HEK293 (cell line): ENCODE results near the gene CAMK2D.

ENCODE experiments used
- CTCF ChIA-PET: fragments of 350-600 bp; formaldehyde crosslinking; extraction: SDS; loops from one replicate; lab custom pipeline; 2021; ENCODE audit warnings: antibody characterized with exemption; lab: Yijun Ruan, JAX
- POLR2A ChIA-PET: fragments of 300-600 bp; formaldehyde crosslinking; extraction: SDS; loops from one replicate; lab custom pipeline; 2020; ENCODE audit warnings: antibody characterized with exemption, inconsistent platforms; lab: Yijun Ruan, JAX
- H3K27ac ChIP-seq: fragments of 200-500 bp; sonication (Bioruptor generic); 2 replicates; pipeline ENCODE4 v1.5.1; 2014; ENCODE audit warnings: low read depth, low read length, control low read depth, inconsistent platforms; ENCODE audit errors: extremely low read depth
- H3K36me3 ChIP-seq, 2 experiments: fragments of 200-500 bp in 1 of 2; sonication (Bioruptor generic) in 1 of 2; 1 replicate in 1 of 2; 2 replicates in 1 of 2; pipeline ENCODE4 v1.5.1; 2014 to 2017; ENCODE audit warnings: inconsistent platforms in 2 of 2, low read length in 2 of 2; ENCODE audit not compliant: control insufficient read depth in 2 of 2, insufficient read depth in 1 of 2
- H3K4me1 ChIP-seq: fragments of 200-500 bp; sonication (Bioruptor generic); 2 replicates; pipeline ENCODE4 v1.5.1; 2014; ENCODE audit warnings: mild to moderate bottlenecking, low read length, inconsistent platforms; ENCODE audit not compliant: control insufficient read depth, insufficient read depth
- H3K4me3 ChIP-seq: 2 replicates; pipeline ENCODE4 v1.5.1; 2011; ENCODE audit warnings: low read depth, mild to moderate bottlenecking, control low read depth, low read length, moderate library complexity
- H3K9me3 ChIP-seq: fragments of 200-500 bp; sonication (Bioruptor generic); 2 replicates; pipeline ENCODE4 v1.5.1; 2014; ENCODE audit warnings: low read depth, low read length, inconsistent platforms; ENCODE audit not compliant: control insufficient read depth, insufficient read depth
- KLF1 ChIP-seq: fragments of 450-650 bp; formaldehyde crosslinking; IDR thresholded peaks from 2 replicates; pipeline ENCODE4 v1.5.1; 2016; ENCODE audit warnings: missing biosample characterization, missing genetic modification characterization
- SCRT2 ChIP-seq: fragments of 450-650 bp; formaldehyde crosslinking; IDR thresholded peaks from 2 replicates; pipeline ENCODE4 v1.5.1; 2016; ENCODE audit warnings: missing biosample characterization, missing genetic modification characterization
- TRIM28 ChIP-seq: IDR thresholded peaks from 2 replicates; pipeline ENCODE4 v1.6.1; 2011; ENCODE audit warnings: low read length, control low read depth, borderline replicate concordance
- ZBTB7A ChIP-seq: fragments of 450-650 bp; formaldehyde crosslinking; IDR thresholded peaks from 2 replicates; pipeline ENCODE4 v1.5.1; 2016; ENCODE audit warnings: low read depth, missing biosample characterization, missing genetic modification characterization
- ZNF132 ChIP-seq: fragments of 450-650 bp; formaldehyde crosslinking; IDR thresholded peaks from 2 replicates; pipeline ENCODE4 v1.5.1; 2017; ENCODE audit warnings: missing biosample characterization, missing genetic modification characterization, borderline replicate concordance
- ZNF175 ChIP-seq: fragments of 450-650 bp; formaldehyde crosslinking; IDR thresholded peaks from 2 replicates; pipeline ENCODE4 v1.5.1; 2016; ENCODE audit warnings: missing biosample characterization, missing genetic modification characterization
- ZNF2 ChIP-seq: fragments of 450-650 bp; formaldehyde crosslinking; IDR thresholded peaks from 2 replicates; pipeline ENCODE4 v1.5.1; 2016; ENCODE audit warnings: missing biosample characterization, missing genetic modification characterization
- ZNF221 ChIP-seq: fragments of 450-650 bp; formaldehyde crosslinking; IDR thresholded peaks from 2 replicates; pipeline ENCODE4 v1.5.1; 2017; ENCODE audit warnings: missing biosample characterization, missing genetic modification characterization, borderline replicate concordance
- ZNF24 ChIP-seq: fragments of 450-650 bp; formaldehyde crosslinking; IDR thresholded peaks from 2 replicates; pipeline ENCODE4 v1.5.1; 2016; ENCODE audit warnings: missing biosample characterization, missing genetic modification characterization
- ZNF521 ChIP-seq: fragments of 450-650 bp; formaldehyde crosslinking; IDR thresholded peaks from 2 replicates; pipeline ENCODE4 v1.5.1; 2017; ENCODE audit warnings: missing biosample characterization, mild to moderate bottlenecking, missing genetic modification characterization
- ZNF549 ChIP-seq: fragments of 450-650 bp; IDR thresholded peaks from 2 replicates; pipeline ENCODE4 v1.5.1; 2018; ENCODE audit warnings: missing biosample characterization, missing genetic modification characterization, mild to moderate bottlenecking, inconsistent platforms, moderate library complexity
- ZNF558 ChIP-seq: fragments of 450-650 bp; formaldehyde crosslinking; IDR thresholded peaks from 2 replicates; pipeline ENCODE4 v1.5.1; 2016; ENCODE audit warnings: missing biosample characterization, missing genetic modification characterization
- ZNF654 ChIP-seq: fragments of 450-650 bp; formaldehyde crosslinking; IDR thresholded peaks from 2 replicates; pipeline ENCODE4 v1.5.1; 2016; ENCODE audit warnings: low read depth, missing biosample characterization, missing genetic modification characterization
- ZNF768 ChIP-seq: fragments of 450-650 bp; formaldehyde crosslinking; IDR thresholded peaks from 2 replicates; pipeline ENCODE4 v1.5.1; 2018; ENCODE audit warnings: missing biosample characterization, mild to moderate bottlenecking, missing genetic modification characterization
- TF ChIP-seq, protein P1 (sequence below): fragments of 450-650 bp; formaldehyde crosslinking; IDR thresholded peaks from 2 replicates; pipeline ENCODE4 v1.5.1; 2016; ENCODE audit warnings: missing biosample characterization, missing genetic modification characterization, low read depth
- TF ChIP-seq, protein P2 (sequence below): fragments of 450-650 bp; formaldehyde crosslinking; IDR thresholded peaks from 2 replicates; pipeline ENCODE4 v1.5.1; 2016; ENCODE audit warnings: missing biosample characterization, missing genetic modification characterization
- TF ChIP-seq, protein P3 (sequence below): fragments of 450-650 bp; formaldehyde crosslinking; IDR thresholded peaks from 2 replicates; pipeline ENCODE4 v1.5.1; 2016; ENCODE audit warnings: missing biosample characterization, missing genetic modification characterization
- TF ChIP-seq, protein P4 (sequence below): fragments of 450-650 bp; formaldehyde crosslinking; IDR thresholded peaks from 2 replicates; pipeline ENCODE4 v1.5.1; 2016; ENCODE audit warnings: missing biosample characterization, missing genetic modification characterization

The CAMK2D gene

DNA sequence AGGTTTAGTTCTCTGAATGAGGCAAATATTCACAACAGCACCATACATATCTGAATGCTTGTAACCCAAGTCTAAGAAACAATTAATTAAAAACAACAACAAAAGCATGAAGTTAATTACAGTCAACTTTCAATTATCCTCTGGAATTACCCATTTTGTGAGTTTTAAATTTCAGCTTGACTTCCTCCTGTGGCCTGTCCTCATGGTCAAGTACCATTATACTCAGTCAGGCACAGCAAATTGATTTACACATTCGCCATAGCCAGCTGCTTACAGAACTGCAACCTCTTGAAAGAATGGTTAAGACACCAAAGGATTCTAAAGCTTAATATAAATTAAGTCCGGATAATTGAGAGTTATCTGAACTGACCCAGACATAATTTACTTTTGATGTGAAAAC lies 306.5 kb downstream of the CAMK2D start:
- Histone ChIP-seq H3K4me3 (no peak overlapping the region), H3K27ac (no peak overlapping the region), H3K36me3 (peaks cover 0 to 6% of the 10 kb centered on the region in 2 experiments; a peak in 2 of 3 replicates)
- ChIA-PET POLR2A (no interaction called here), CTCF (interaction anchor here (0.6 kb wide), 1 partner anchor 945 kb away, joined by 3 read pairs; no protein-coding TSS in a partner anchor)
- TF ChIP-seq ZNF175 (no peak), ZNF24 (no peak), ZNF654 (tag by site-specific recombination) (no peak), ZNF521 (no peak), ZNF549 (tag by site-specific recombination) (no peak), ZNF132 (tag by site-specific recombination) (no peak), ZBTB7A (tag by site-specific recombination) (no peak)
- TF ChIP-seq, protein P1, sequence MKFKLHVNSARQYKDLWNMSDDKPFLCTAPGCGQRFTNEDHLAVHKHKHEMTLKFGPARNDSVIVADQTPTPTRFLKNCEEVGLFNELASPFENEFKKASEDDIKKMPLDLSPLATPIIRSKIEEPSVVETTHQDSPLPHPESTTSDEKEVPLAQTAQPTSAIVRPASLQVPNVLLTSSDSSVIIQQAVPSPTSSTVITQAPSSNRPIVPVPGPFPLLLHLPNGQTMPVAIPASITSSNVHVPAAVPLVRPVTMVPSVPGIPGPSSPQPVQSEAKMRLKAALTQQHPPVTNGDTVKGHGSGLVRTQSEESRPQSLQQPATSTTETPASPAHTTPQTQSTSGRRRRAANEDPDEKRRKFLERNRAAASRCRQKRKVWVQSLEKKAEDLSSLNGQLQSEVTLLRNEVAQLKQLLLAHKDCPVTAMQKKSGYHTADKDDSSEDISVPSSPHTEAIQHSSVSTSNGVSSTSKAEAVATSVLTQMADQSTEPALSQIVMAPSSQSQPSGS (tag by site-specific recombination) = no peak
- TF ChIP-seq, all 188 proteins: peak for 0
- no peaks in the 10 kb centered on the region for H3K9me3 ChIP-seq
- no peaks in the 10 kb centered on the region for H3K4me1 ChIP-seq

DNA sequence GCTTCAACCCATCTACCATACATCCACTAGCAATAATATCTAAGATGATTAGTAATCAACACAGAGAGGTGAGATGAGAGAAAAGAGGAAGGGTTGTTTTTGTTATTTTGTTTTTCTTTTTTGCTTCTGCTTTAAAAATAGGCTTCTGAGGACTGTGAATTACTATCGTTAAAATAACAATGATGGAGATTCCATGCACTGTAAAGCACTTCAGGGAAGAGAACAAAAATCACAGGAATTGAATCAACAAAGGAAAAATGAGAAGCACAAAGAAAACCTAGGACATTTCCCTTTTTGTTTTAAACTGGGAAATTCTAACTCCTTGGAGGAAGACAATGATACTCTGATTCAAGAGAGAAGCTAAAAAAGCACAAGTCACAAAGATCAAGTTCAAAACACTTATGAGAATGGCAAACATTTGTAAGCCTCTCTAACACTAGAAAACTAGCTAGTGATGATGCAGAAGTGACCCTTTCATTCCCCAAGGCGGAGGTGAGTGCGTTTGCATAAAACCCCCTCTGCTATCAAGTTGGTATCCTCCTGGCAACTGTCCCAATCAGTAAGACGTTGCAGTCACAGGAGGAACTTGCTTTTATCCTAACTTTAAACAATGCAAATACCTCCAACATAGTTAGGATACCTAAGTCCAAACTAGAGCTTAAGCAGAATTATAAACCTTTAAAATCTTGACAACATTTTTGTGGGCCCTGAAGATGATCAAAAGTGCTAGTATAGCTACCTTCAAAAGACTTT lies 308.5 kb downstream of the CAMK2D start:
- Histone ChIP-seq H3K36me3 (peaks cover 0 to 6% of the 10 kb centered on the region in 2 experiments; a peak in 1 of 3 replicates), H3K4me3 (no peak overlapping the region), H3K9me3 (no peaks in the 10 kb centered on the region), H3K4me1 (no peaks in the 10 kb centered on the region)
- CTCF ChIA-PET = interaction anchor here (0.6 to 1.2 kb wide), 3 partner anchors 8 to 125 kb away, joined by 3 read pairs; no protein-coding TSS in a partner anchor
- TF ChIP-seq SCRT2 (tag by site-specific recombination) = no peak
- TF ChIP-seq, protein P1 (tag by site-specific recombination) = no peak
- TF ChIP-seq, protein P2, sequence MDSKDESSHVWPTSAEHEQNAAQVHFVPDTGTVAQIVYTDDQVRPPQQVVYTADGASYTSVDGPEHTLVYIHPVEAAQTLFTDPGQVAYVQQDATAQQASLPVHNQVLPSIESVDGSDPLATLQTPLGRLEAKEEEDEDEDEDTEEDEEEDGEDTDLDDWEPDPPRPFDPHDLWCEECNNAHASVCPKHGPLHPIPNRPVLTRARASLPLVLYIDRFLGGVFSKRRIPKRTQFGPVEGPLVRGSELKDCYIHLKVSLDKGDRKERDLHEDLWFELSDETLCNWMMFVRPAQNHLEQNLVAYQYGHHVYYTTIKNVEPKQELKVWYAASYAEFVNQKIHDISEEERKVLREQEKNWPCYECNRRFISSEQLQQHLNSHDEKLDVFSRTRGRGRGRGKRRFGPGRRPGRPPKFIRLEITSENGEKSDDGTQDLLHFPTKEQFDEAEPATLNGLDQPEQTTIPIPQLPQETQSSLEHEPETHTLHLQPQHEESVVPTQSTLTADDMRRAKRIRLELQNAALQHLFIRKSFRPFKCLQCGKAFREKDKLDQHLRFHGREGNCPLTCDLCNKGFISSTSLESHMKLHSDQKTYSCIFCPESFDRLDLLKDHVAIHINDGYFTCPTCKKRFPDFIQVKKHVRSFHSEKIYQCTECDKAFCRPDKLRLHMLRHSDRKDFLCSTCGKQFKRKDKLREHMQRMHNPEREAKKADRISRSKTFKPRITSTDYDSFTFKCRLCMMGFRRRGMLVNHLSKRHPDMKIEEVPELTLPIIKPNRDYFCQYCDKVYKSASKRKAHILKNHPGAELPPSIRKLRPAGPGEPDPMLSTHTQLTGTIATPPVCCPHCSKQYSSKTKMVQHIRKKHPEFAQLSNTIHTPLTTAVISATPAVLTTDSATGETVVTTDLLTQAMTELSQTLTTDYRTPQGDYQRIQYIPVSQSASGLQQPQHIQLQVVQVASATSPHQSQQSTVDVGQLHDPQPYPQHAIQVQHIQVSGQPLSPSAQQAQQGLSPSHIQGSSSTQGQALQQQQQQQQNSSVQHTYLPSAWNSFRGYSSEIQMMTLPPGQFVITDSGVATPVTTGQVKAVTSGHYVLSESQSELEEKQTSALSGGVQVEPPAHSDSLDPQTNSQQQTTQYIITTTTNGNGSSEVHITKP = peak; percentile 94
- TF ChIP-seq, all 188 proteins: peak for 1
- POLR2A ChIA-PET = no interaction called here
- H3K27ac ChIP-seq = no peak overlapping the region

DNA sequence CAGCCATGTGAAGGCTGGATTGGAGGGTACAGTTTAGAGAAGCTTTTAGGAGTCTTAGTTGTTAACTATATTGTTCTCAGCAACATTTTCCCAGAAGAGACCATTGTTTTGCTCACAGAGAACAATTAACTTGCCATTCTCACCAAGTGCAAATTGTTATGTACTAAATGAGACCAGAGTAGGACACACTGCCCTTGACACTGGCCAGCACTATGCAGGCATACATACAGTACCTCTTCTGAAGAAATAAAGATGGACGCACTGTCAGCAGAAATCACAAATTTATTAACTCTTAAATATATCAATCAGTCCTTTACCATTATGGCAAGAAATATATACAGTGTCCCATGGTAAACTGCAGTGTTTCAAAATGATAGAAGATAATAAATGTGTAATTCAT lies 309.4 kb downstream of the CAMK2D start:
- CTCF ChIA-PET = no interaction called here
- H3K4me1 ChIP-seq = no peaks in the 10 kb centered on the region

More for the DNA sequence above, 309.4 kb downstream of the CAMK2D start:
- Histone ChIP-seq H3K9me3 (no peaks in the 10 kb centered on the region), H3K4me3 (no peak overlapping the region), H3K36me3 (peaks cover 0 to 3% of the 10 kb centered on the region in 2 experiments; a peak in 1 of 3 replicates), H3K27ac (no peak overlapping the region)
- POLR2A ChIA-PET = no interaction called here
- TF ChIP-seq KLF1 (tag by site-specific recombination) = no peak
- TF ChIP-seq ZNF2 (tag by site-specific recombination) = no peak
- TF ChIP-seq ZNF558 (tag by site-specific recombination) = no peak
- no peak for TF ChIP-seq ZNF768 (tag by site-specific recombination)
- no peak for TF ChIP-seq ZNF221
- TF ChIP-seq, protein P3, sequence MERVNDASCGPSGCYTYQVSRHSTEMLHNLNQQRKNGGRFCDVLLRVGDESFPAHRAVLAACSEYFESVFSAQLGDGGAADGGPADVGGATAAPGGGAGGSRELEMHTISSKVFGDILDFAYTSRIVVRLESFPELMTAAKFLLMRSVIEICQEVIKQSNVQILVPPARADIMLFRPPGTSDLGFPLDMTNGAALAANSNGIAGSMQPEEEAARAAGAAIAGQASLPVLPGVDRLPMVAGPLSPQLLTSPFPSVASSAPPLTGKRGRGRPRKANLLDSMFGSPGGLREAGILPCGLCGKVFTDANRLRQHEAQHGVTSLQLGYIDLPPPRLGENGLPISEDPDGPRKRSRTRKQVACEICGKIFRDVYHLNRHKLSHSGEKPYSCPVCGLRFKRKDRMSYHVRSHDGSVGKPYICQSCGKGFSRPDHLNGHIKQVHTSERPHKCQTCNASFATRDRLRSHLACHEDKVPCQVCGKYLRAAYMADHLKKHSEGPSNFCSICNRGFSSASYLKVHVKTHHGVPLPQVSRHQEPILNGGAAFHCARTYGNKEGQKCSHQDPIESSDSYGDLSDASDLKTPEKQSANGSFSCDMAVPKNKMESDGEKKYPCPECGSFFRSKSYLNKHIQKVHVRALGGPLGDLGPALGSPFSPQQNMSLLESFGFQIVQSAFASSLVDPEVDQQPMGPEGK (tag by site-specific recombination) = no peak
- no peak for TF ChIP-seq TRIM28
- TF ChIP-seq, protein P4, sequence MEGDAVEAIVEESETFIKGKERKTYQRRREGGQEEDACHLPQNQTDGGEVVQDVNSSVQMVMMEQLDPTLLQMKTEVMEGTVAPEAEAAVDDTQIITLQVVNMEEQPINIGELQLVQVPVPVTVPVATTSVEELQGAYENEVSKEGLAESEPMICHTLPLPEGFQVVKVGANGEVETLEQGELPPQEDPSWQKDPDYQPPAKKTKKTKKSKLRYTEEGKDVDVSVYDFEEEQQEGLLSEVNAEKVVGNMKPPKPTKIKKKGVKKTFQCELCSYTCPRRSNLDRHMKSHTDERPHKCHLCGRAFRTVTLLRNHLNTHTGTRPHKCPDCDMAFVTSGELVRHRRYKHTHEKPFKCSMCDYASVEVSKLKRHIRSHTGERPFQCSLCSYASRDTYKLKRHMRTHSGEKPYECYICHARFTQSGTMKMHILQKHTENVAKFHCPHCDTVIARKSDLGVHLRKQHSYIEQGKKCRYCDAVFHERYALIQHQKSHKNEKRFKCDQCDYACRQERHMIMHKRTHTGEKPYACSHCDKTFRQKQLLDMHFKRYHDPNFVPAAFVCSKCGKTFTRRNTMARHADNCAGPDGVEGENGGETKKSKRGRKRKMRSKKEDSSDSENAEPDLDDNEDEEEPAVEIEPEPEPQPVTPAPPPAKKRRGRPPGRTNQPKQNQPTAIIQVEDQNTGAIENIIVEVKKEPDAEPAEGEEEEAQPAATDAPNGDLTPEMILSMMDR (tag by site-specific recombination) = no peak
- TF ChIP-seq, all 188 proteins: peak for 0
